SIG-M5 treated with dmso at 0.1 percent for 504 hours (cell line): Measurements from ENCODE around the gene KIAA2012.
"Not testable (repeated sequence)": the region's sequence is repeated elsewhere in the genome, so short reads cannot be mapped to it uniquely, and the experiment has no call there.

Experiments
- DNase-seq: peaks from one replicate; lab custom pipeline; 2025; ENCODE audit not compliant: unreplicated experiment; lab: John Stamatoyannopoulos, UW

Gene KIAA2012

DNA sequence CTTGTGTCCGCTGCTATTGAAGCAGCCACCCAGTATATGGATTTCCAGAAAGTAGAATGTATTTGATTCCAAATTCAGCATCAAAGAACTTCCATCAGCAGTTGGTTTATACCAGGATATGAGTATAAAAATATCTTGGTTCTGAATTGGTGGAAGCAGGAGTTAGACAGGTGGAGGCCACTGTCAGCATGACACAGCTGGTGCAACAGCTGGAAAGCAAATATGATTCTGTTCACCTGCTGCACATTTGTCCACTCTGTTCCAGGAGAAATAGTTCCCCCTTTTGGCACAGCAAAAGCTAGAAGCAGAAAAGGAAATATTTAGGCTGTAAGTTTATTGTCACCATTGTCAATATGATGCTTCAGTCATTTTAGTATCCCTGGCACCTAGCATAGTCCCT, 41.2 kb downstream of the KIAA2012 start:
- DNase-seq, result no peak

- no peak for DNase-seq
Observed at GRCh38 chr2:202114795-202115194, 41.7 kb downstream of the KIAA2012 start.

DNA sequence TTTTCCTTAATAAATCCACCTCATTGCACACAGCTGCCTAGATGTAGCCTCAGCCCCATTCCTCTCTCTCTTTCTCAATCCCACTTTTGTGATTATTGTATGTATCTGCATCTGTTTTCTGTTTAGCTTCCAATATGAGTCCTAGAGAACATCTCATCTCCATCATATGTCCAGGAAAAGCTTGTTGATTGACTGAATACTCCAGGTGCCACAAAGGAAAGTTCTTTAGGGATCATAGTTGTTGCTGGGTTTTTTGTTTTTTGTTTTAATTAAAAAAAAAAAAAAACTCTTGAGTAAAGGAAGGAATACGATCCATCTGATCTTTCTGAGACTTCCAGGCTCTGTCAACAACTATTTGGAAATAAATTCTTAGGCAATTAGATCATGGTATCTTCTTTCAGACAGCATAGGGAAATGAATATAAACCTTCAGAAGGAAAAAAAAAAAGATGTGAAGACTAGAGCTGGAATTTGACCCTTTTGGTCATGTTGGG, 42.5 kb downstream of the KIAA2012 start:
- no peak for DNase-seq

DNA sequence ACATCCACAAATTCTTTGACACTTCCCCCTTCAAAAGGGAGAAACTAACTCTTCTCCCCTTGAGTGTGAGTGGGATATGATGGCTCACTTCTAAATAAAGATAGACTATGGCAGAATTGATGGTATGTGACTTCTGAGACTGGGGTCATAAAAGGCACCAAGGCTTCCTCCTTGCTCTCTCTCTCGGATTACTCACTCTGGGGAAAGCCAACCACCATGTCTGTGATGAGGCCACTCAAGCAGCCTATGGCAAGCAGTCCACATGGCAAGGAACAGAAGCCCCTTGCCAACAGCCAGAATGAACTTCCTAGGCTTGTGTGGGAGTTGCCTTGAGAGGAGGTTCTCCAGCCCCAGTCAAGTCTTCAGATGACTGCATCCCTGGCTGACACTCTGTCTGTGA, 43.6 kb downstream of the KIAA2012 start:
- no peak for DNase-seq

DNA sequence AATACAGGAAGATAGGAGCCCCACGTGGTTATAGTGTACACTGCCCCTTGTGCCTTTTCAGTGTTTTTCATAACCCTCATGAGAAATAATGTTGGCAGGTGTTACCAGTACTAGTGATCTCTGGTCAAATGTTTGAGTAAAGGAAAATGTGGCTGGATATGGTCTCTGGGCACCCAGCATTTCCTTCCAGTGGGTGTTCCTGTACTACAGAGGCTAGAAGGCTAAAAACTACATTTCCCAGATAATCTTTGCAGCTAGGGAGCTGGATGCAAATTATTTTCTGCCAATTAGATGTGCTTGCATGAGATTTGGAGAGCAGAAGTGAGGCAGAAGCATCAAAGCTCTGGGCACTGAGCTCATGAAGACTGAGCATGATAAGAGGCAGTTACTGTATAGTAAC, 45.1 kb downstream of the KIAA2012 start:
- no peak for DNase-seq

GRCh38 chr2:202120828-202121227, 47.8 kb downstream of the KIAA2012 start:
- no peak for DNase-seq

- peak; percentile 78 for DNase-seq
Observed at GRCh38 chr2:202121532-202122162, 48.6 kb downstream of the KIAA2012 start.

- DNase-seq, result no peak
Observed at GRCh38 chr2:202122163-202122540, 49.1 kb downstream of the KIAA2012 start.

DNA sequence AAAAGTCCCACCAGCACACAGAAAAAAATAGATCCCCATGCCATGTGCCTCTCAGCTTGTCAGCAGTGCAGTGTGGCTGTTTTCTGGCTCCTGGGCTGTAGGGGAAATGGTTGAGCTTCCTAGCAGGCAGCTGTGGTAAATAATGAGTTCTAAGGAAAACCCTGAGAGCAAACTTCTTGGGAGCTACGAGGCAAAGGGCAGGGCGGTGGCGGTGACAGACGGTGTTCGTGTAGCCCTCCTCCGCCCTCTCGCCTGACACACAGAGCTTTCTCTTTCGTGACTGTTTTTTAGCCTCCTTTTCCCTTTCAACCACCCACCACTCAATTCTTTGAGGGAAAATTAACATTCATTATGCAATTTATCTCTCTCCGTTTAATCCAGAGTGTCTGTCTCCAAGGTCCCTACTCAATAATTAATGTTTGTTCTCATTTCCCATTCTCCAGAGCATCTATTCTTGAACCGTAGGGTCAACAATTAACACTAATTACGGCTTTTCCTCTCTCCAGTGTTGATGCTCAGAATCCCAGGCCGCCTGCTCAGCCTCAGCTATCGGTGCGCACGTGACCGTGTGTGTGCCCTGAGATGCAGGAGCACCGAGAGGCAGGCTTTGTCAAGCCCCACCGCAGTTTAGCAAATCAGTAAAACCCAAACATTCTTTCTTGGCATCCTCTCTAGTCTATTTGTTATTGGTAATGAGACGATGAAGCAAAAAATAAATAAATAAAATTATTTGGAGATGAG, 50.1 kb downstream of the KIAA2012 start:
- DNase-seq, result no peak

DNA sequence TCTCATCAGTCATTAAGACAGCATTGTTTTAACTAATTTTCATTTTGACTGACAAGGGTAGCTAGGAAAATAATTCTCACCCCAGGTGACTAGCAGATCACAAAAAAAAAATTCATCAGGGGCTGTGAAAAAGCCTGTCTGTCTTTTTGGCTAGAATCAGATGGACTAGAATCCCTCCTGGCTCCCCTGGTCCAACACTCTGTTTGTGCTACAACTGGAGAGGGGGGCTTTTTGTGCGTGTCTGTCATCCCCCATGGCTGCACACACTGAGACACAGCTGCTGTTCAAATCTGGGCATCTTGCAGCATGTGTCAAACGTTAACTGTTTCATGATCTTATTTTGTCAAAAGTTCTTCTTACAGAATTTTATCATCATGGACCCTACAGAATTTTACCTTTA, 51.2 kb downstream of the KIAA2012 start:
- no peak for DNase-seq

DNA sequence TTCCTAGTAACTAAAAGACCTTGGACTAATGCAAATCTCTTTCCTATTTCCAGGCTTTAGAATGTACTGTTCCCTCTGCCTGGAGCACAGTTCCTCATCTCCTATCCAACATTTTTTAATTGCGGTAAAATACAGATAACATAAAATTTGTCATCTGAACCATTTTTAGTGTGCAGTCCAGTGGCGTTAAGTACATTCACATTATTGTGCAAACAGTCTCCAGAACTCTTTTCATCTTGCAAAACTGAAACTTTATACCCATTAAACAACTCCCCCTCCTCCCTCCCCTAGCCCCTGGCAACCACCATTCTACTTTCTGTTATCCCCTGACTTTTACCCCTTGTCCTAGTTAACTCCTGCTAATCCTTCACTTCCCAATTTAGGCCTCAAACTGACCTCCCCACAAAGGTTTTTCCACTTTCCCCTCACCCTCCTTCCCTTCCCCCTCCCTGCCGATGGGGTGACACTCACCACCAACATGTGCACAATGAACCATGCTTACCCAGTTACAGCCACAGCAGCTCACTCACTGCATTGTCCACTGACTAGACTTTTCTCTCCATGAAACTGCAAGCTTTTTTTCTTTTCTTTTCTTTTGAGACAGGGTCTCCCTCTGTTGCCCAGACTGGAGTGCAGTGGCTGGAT, 54.8 kb downstream of the KIAA2012 start:
- DNase-seq, result no peak

GRCh38 chr2:202129841-202130240, 56.8 kb downstream of the KIAA2012 start:
- DNase-seq, result no peak

DNA sequence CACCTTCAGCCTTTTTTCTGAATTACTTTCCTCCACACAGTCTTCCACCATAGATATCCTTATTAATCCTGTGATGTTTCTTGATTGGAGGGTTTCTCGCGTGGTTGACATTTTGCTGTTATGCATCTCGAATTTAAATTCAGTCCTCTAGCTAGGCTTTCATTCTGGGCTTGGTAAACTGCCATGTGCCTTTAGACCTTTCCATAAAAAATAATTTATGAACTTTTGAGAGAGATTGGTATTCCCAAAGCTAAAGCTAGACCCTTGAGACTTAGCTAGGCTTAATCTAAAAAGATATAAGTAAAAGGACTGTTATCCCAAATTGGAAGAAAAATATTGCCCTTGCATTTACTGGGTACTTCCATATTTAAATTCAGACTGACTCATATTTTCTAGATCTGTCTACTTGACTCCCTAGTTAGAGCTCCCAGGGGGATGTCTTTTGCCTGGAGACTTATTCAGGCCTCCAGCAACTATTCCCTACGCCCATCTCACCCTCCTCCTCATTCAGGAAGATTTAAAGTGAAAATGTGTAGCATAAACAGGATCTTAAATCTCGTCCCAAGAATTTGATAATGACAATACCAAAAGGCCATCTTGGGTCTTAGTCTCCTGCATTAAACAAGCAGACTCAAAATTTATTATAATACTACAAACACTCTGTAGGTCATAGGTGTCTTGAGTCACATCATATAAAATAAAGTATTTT, 60.3 kb downstream of the KIAA2012 start:
- DNase-seq, result no peak

GRCh38 chr2:202133909-202134265, 60.8 kb downstream of the KIAA2012 start:
- DNase-seq, result no peak

GRCh38 chr2:202135091-202135874, 62.2 kb downstream of the KIAA2012 start:
- DNase-seq, result peak; percentile 6

- DNase-seq, result not testable (repeated sequence)
Observed at GRCh38 chr2:202136039-202136438, 63.0 kb downstream of the KIAA2012 start.

GRCh38 chr2:202136526-202136925, 63.5 kb downstream of the KIAA2012 start:
- no peak for DNase-seq

GRCh38 chr2:202140522-202141252, 67.6 kb downstream of the KIAA2012 start:
- DNase-seq, result no peak

DNA sequence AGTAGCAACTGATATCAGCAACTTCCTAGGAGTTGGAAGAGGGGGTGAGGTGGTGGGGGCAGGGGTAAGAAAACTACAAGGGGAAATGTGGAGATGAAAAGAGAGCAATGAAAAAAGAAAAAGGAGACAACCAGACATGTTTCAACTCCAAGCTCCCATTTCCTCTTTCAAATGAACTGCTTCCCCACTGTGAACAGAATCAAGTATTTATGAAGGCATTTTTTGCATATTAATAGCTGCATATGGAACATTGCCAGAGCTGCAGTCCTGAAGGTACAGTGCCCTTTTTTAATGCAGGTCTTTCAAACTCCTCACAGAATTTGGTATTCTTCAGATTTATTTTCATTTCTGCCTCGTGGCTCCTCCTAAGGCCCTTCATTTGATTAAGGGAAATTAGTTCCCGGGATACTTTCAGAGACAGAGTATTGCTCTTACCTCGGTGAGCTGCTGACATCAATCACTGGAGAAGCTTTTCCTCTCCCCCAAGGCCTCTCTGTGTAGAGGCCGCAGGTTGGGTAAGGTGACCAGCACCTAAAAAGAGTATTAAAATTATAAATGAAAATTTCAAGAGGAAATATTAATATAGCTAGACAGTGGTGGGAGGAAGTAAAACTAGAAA, 68.4 kb downstream of the KIAA2012 start:
- DNase-seq, result no peak

DNA sequence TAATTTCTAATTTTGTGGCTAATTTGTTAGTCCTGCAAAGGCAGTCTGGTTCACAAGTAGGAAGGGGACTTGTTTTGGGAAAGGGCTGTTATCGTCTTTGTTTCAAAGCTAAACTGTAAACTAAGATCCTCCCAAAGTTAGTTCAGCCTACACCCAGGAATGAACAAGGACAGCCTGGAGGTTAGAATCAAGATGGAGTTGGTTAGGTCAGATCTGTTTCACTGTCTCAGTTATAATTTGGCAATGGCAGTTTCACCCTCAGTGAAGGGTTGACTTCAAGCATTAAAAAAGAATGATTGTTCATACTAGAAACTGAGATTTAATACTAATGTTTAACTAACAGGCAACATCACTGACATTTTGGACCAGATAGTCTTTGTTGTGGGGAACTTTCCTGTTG, 69.5 kb downstream of the KIAA2012 start:
- DNase-seq, result no peak
